Measurements from ENCODE around the gene SLC26A2. TPM values are rescaled to one million over a fixed set of nuclear protein-coding genes. Genes with fewer than 3 reads are reported as not detected.
"Not testable (repeated sequence)": the region's sequence is repeated elsewhere in the genome, so short reads cannot be mapped to it uniquely, and the experiment has no call there.

Gene SLC26A2
- total and polyA plus RNA-seq, 4 donors: 0.43 to 6.1 (median 1.6) TPM

DNA sequence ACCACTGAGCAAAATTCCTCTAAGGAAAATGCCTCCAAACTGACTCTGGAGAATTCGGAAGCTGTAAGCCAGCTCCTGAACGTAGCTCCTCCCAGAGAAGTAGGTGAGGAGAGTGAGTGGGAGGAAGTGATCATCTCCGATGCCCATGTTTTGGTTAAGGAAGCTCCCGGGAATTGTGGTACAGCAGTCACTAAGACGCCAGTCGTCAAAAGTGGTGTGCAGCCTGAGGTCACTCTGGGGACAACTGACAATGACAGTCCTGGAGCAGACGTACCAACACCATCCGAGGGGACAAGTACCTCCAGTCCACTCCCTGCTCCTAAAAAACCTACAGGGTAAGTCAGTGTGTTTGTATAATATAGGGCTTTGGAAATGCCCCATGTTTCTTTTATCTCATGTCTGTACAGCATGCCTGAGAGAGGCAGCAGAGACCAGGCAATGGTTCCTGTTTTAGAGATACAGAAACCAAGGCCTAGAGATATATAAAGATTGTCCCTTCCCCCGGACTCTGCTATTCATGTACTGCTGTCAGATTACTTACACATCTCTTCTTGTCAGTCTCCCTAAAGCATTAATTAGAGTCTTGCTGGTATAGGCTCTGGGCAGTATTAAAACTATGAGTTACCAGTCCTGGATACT, 63.9 kb downstream of the SLC26A2 start (continued):
- TF ChIP-seq, protein P1, sequence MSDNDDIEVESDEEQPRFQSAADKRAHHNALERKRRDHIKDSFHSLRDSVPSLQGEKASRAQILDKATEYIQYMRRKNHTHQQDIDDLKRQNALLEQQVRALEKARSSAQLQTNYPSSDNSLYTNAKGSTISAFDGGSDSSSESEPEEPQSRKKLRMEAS (IDR thresholded peaks at IDR 0.05): no peak
- TF ChIP-seq HNF4G (IDR thresholded peaks at IDR 0.05): no peak
- no peak for TF ChIP-seq TAF1 (conservative IDR thresholded peaks at IDR 0.05)
- TF ChIP-seq GABPA (IDR thresholded peaks at IDR 0.05 in 1 of 2, conservative IDR thresholded peaks at IDR 0.05 in 1 of 2): no peak
- no peak for TF ChIP-seq YY1 (IDR thresholded peaks at IDR 0.05)
- no peak for TF ChIP-seq NR2F2 (IDR thresholded peaks at IDR 0.05)
- no peak for TF ChIP-seq HNF4A (conservative IDR thresholded peaks at IDR 0.05)

DNA sequence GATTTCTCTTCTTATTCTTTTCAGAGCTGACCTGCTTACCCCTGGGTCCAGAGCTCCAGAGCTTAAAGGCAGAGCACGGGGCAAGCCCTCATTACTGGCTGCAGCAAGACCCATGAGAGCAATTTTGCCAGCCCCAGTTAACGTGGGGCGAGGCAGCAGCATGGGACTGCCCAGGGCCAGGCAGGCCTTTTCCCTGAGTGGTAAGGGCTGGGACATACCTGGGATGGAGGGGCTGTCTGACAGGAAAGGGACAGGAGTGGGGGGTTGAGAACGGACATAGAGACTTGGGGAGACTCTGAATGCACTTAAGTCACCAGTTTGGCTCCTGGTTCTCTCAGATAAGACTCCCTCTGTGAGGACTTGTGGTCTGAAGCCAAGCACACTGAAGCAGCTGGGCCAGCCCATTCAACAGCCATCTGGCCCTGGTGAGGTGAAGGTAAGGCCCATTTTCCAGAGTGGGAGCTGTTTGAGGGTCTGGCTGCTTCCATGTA, 66.2 kb downstream of the SLC26A2 start:
- Histone ChIP-seq H3K27me3 (ENCODE audit: control insufficient read depth in 4 of 4, insufficient read depth in 4 of 4, low read length in 3 of 4) (no peaks in the 10 kb centered on the region), H3K36me3 (ENCODE audit: control insufficient read depth in 4 of 4, insufficient read depth in 3 of 4, low read depth in 1 of 4, low read length in 3 of 4) (peaks cover 16 to 56% (median 42%) of the 10 kb centered on the region in 4 donors), H3K4me3 (ENCODE audit: low read depth in 1 of 3, low read length in 3 of 3) (no peak overlapping the region), H3K4me1 (ENCODE audit: control insufficient read depth in 4 of 4, insufficient read depth in 4 of 4, low read length in 3 of 4) (no peaks in the 10 kb centered on the region), H3K27ac (ENCODE audit: low read depth in 1 of 2, low read length in 2 of 2) (no peak overlapping the region), H3K9me3 (ENCODE audit: control insufficient read depth in 4 of 4, low read length in 3 of 4) (no peaks in the 10 kb centered on the region), H3K9ac (ENCODE audit: low read depth in 1 of 2, low read length in 2 of 2) (no peak overlapping the region)
- DNase-seq (ENCODE audit: low spot score): peak; percentile 45
- TF ChIP-seq FOXA2 (IDR thresholded peaks at IDR 0.05): no peak
- TF ChIP-seq NR2F2 (IDR thresholded peaks at IDR 0.05): no peak
- no peak for TF ChIP-seq SP1 (IDR thresholded peaks at IDR 0.05)
- 94% methylated on average over 4 of the region's 4 CpGs for WGBS

GRCh38 chr5:150028047-150028446, 67.5 kb downstream of the SLC26A2 start:
- not testable (repeated sequence) for H3K27ac ChIP-seq (ENCODE audit: low read depth in 1 of 2, low read length in 2 of 2); H3K27me3 ChIP-seq (ENCODE audit: control insufficient read depth in 4 of 4, insufficient read depth in 4 of 4, low read length in 3 of 4); DNase-seq (ENCODE audit: low spot score); H3K9ac ChIP-seq (ENCODE audit: low read depth in 1 of 2, low read length in 2 of 2); H3K4me1 ChIP-seq (ENCODE audit: control insufficient read depth in 4 of 4, insufficient read depth in 4 of 4, low read length in 3 of 4); H3K9me3 ChIP-seq (ENCODE audit: control insufficient read depth in 4 of 4, low read length in 3 of 4); H3K4me3 ChIP-seq (ENCODE audit: low read depth in 1 of 3, low read length in 3 of 3)
- peaks cover 21 to 62% (median 53%) of the 10 kb centered on the region in 4 donors for H3K36me3 ChIP-seq (ENCODE audit: control insufficient read depth in 4 of 4, insufficient read depth in 3 of 4, low read depth in 1 of 4, low read length in 3 of 4)
- WGBS: 90% methylated on average over 1 of the region's 1 CpG

DNA sequence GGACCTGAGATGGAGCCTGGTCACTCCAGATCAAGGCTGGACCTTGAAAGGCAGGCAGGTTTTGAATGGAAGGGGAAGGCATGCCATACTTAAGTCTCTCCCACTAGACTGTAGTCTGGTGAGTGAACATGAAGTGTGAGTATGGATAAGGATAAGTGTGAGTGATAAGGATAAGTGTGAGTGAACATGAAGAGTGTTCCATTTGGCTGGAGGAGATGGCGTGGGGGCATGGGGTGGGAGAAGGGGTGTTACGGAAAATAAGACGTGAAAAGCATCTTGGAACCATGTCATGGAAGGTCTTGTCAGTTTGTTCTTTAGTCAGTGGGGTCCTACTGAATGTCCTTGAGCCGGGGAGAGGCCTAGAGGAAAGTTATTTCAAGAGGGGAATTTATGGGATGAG, 72.8 kb downstream of the SLC26A2 start:
- Histone ChIP-seq H3K36me3 (ENCODE audit: control insufficient read depth in 4 of 4, insufficient read depth in 3 of 4, low read depth in 1 of 4, low read length in 3 of 4) (peaks cover 16 to 81% (median 65%) of the 10 kb centered on the region in 4 donors), H3K4me3 (ENCODE audit: low read depth in 1 of 3, low read length in 3 of 3) (no peak overlapping the region), H3K27me3 (ENCODE audit: control insufficient read depth in 4 of 4, insufficient read depth in 4 of 4, low read length in 3 of 4) (no peaks in the 10 kb centered on the region), H3K27ac (ENCODE audit: low read depth in 1 of 2, low read length in 2 of 2) (no peak overlapping the region), H3K4me1 (ENCODE audit: control insufficient read depth in 4 of 4, insufficient read depth in 4 of 4, low read length in 3 of 4) (no peaks in the 10 kb centered on the region), H3K9me3 (ENCODE audit: control insufficient read depth in 4 of 4, low read length in 3 of 4) (no peaks in the 10 kb centered on the region), H3K9ac (ENCODE audit: low read depth in 1 of 2, low read length in 2 of 2) (no peak overlapping the region)
- no peak for DNase-seq (ENCODE audit: low spot score)
- over 99% methylated on average over 4 of the region's 4 CpGs for WGBS
- no peak for TF ChIP-seq HNF4A (conservative IDR thresholded peaks at IDR 0.05)
- no peak for TF ChIP-seq RXRA (IDR thresholded peaks at IDR 0.05)
- TF ChIP-seq JUND (IDR thresholded peaks at IDR 0.05): no peak
- TF ChIP-seq ATF3 (IDR thresholded peaks at IDR 0.05): no peak
- TF ChIP-seq, protein P2, sequence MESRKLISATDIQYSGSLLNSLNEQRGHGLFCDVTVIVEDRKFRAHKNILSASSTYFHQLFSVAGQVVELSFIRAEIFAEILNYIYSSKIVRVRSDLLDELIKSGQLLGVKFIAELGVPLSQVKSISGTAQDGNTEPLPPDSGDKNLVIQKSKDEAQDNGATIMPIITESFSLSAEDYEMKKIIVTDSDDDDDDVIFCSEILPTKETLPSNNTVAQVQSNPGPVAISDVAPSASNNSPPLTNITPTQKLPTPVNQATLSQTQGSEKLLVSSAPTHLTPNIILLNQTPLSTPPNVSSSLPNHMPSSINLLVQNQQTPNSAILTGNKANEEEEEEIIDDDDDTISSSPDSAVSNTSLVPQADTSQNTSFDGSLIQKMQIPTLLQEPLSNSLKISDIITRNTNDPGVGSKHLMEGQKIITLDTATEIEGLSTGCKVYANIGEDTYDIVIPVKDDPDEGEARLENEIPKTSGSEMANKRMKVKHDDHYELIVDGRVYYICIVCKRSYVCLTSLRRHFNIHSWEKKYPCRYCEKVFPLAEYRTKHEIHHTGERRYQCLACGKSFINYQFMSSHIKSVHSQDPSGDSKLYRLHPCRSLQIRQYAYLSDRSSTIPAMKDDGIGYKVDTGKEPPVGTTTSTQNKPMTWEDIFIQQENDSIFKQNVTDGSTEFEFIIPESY (IDR thresholded peaks at IDR 0.05): no peak
- no peak for TF ChIP-seq CTCF (IDR thresholded peaks at IDR 0.05; ENCODE audit: low read depth, low read length, missing input control)
- no peak for TF ChIP-seq GABPA (IDR thresholded peaks at IDR 0.05 in 1 of 2, conservative IDR thresholded peaks at IDR 0.05 in 1 of 2)
- TF ChIP-seq SP1 (IDR thresholded peaks at IDR 0.05): no peak
- TF ChIP-seq FOXA2 (IDR thresholded peaks at IDR 0.05): no peak
- TF ChIP-seq EGR1 (IDR thresholded peaks at IDR 0.05; ENCODE audit: low read depth in 2 of 2): no peak
- TF ChIP-seq FOXA1 (IDR thresholded peaks at IDR 0.05): no peak
- no peak for TF ChIP-seq TAF1 (conservative IDR thresholded peaks at IDR 0.05)
- TF ChIP-seq, protein P3, sequence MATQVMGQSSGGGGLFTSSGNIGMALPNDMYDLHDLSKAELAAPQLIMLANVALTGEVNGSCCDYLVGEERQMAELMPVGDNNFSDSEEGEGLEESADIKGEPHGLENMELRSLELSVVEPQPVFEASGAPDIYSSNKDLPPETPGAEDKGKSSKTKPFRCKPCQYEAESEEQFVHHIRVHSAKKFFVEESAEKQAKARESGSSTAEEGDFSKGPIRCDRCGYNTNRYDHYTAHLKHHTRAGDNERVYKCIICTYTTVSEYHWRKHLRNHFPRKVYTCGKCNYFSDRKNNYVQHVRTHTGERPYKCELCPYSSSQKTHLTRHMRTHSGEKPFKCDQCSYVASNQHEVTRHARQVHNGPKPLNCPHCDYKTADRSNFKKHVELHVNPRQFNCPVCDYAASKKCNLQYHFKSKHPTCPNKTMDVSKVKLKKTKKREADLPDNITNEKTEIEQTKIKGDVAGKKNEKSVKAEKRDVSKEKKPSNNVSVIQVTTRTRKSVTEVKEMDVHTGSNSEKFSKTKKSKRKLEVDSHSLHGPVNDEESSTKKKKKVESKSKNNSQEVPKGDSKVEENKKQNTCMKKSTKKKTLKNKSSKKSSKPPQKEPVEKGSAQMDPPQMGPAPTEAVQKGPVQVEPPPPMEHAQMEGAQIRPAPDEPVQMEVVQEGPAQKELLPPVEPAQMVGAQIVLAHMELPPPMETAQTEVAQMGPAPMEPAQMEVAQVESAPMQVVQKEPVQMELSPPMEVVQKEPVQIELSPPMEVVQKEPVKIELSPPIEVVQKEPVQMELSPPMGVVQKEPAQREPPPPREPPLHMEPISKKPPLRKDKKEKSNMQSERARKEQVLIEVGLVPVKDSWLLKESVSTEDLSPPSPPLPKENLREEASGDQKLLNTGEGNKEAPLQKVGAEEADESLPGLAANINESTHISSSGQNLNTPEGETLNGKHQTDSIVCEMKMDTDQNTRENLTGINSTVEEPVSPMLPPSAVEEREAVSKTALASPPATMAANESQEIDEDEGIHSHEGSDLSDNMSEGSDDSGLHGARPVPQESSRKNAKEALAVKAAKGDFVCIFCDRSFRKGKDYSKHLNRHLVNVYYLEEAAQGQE (IDR thresholded peaks at IDR 0.05): no peak
- TF ChIP-seq, protein P1 (IDR thresholded peaks at IDR 0.05): no peak
- no peak for TF ChIP-seq RAD21 (IDR thresholded peaks at IDR 0.05)
- no peak for TF ChIP-seq HNF4G (IDR thresholded peaks at IDR 0.05)
